ENCODE data around the gene ABCG1.

DNA sequence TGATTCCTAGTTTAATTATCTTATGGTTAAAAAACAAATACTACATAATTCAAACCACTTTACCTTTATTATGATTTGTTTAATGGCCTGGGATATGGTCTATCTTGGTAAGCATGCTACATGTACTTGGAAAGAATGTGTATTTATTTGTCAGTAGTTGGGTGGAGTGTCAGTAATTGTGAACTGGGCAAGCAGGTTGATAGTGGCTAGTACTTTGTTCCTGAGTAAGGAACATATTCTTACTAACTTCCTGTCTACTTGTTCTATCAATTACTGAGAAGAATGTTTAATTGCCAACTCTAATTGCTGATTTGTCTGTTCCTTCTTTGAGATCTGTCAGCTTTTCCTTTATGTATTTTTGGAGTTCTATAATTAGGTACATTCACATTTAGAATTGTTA, 49.2 kb upstream of the ABCG1 start:
- TF ChIP-seq, protein P1, sequence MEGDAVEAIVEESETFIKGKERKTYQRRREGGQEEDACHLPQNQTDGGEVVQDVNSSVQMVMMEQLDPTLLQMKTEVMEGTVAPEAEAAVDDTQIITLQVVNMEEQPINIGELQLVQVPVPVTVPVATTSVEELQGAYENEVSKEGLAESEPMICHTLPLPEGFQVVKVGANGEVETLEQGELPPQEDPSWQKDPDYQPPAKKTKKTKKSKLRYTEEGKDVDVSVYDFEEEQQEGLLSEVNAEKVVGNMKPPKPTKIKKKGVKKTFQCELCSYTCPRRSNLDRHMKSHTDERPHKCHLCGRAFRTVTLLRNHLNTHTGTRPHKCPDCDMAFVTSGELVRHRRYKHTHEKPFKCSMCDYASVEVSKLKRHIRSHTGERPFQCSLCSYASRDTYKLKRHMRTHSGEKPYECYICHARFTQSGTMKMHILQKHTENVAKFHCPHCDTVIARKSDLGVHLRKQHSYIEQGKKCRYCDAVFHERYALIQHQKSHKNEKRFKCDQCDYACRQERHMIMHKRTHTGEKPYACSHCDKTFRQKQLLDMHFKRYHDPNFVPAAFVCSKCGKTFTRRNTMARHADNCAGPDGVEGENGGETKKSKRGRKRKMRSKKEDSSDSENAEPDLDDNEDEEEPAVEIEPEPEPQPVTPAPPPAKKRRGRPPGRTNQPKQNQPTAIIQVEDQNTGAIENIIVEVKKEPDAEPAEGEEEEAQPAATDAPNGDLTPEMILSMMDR (IDR thresholded peaks at IDR 0.05; ENCODE audit: insufficient read depth, low read depth, low read length): no peak
- no peak for TF ChIP-seq EZH2 (IDR thresholded peaks at IDR 0.05; ENCODE audit: insufficient read depth, low read length)

Data from astrocyte (in vitro differentiated cells and primary cell).